Stimulated activated CD4-positive, alpha-beta T cell treated with anti-CD3 and anti-CD28 coated beads, Interleukin-4, amount 100 ng/mL, for 48 hours (primary cell): Measurements from ENCODE around the gene CHST14.

ENCODE experiments used
- DNase-seq, 2 donors: peaks; one replicate each; pipeline ENCODE4 v3.0.0-alpha.2; 2020; ENCODE audit warnings: low read depth in 2 of 2

Gene CHST14

DNA sequence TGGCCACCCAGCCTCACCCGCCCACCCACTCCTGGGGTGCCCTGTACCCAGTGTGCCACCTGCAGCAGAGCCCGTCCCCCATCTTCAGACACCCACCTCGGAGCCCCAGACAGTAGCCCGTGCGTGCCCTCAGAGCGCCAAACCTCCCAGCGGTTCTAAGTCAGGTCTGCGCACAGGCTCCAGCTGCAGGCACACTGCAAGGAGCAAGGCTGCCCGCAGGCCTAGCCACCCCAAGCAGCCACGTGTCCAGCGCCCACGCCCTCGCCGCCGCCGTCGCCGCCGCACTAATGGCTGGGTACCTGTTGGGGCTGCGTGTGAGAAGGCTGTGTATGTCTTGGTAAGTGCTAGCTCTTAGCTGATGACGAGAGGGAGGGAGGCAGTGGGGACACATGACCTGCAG, 8.8 kb upstream of the CHST14 start:
- no peak for DNase-seq

DNA sequence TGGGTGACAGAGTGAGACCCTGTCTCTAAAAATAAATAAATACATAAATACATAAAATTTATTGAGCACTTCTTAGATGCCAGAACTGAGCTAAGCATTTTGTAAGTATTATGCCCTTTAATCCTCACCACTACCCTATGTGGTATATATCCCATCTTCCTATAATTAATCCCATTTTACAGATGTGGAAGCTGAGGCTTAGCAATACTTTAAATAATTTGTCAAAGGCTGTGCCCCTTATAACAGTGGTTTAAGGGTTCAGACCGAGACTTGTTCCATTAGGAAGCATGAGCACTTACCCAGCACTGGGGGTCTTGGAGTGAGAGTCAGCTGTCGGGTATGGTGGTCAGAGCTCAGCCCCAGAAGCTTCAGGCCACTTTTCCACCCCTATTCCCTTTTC, 7.5 kb upstream of the CHST14 start:
- DNase-seq, result no peak

DNA sequence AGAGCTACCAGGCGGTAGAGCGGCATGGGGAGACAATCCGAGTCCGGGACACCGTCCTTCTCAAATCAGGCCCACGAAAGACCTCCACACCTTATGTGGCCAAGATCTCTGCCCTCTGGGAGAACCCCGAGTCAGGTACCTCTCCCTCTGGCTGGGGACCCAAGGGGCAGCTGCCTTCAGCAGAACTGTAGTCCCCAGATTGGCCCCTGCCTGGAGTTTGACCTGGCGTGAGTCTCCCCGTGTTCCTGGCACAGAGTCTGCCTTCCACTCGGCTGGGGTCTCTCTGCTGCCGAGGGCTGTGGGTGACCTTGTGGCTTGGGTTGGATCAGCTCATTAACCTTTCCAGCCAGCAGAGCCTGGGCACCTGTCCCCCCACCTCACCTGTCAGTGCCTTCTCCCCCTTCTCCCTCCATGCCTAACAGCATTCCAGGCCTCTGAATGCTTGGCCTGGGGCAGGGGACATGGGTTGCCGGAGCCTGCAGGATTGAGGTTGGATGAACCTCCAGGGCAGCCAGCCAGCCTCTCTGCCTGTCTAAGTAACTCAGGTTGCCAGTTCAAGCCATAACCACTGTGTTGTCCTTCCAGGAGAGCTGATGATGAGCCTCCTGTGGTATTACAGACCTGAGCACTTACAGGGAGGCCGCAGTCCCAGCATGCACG, 6.8 kb upstream of the CHST14 start:
- no peak for DNase-seq

DNA sequence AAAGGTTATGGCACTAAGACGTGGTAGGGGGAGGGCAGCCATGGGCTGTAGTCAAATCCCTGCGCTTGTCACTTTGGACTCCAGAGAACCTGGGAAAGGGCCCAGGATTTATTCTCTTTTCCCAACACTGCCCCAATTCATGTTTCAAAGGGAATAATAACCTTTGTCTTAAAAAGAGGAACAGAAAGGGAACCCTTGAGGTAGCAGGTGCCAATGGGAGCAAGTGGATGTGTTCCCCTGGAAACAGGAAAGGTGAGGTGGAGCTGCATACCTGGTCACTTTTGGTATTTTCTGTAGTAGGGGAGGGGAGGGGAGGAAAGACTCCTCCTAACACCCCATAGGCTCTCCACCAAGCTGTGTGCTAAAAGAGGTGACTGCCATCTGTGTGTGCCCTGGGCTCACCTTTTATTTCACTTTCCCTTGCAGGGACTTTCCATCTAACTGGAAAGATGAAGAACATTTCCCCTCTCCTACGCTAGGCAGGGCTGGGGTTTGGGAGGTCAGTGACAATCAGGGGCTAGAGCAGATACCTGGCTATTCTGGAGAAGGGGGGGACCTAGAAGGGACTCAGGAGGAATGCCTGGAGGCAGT, 6.1 kb upstream of the CHST14 start:
- DNase-seq, result no peak

- DNase-seq, result no peak
Measured at GRCh38 chr15:40465939-40466338, 4.8 kb upstream of the CHST14 start.

- DNase-seq, result no peak
Measured at GRCh38 chr15:40466426-40467260, 4.1 kb upstream of the CHST14 start.

GRCh38 chr15:40467261-40467615, 3.5 kb upstream of the CHST14 start:
- no peak for DNase-seq

DNA sequence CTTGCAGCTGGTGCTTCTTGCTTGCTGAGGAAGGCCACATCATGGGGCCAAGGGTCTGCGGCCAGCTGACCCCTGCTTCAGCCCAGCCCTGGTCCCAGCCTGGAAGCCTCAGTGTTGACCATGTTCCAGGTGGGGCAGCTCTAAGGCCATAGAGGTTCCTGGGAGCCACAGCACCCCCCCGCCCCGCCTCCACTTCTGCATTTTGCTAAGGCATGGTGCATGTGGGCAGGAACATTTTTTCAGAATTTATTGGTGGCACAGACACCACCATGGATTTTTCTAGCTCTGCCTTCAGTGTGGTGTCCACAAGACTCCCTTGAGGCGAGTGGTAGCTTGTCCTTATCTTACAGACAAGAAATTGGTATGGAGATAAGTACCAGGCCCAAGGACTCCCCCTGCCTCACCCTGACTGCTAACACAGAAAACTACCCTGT, 1.9 kb upstream of the CHST14 start:
- no peak for DNase-seq

GRCh38 chr15:40469776-40470390, 901 bp upstream of the CHST14 start:
- no peak for DNase-seq

- DNase-seq, result no peak
Measured at GRCh38 chr15:40471105-40471807, 472 bp downstream of the CHST14 start.

DNA sequence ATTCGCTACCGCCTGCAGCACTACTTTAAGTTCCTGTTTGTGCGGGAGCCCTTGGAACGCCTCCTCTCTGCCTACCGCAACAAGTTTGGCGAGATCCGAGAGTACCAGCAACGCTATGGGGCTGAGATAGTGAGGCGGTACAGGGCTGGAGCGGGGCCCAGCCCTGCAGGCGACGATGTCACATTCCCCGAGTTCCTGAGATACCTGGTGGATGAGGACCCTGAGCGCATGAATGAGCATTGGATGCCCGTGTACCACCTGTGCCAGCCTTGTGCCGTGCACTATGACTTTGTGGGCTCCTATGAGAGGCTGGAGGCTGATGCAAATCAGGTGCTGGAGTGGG, 995 bp downstream of the CHST14 start:
- no peak for DNase-seq

GRCh38 chr15:40472171-40472727, 1.5 kb downstream of the CHST14 start:
- DNase-seq, result no peak

GRCh38 chr15:40474581-40474980, 3.8 kb downstream of the CHST14 start:
- no peak for DNase-seq

DNA sequence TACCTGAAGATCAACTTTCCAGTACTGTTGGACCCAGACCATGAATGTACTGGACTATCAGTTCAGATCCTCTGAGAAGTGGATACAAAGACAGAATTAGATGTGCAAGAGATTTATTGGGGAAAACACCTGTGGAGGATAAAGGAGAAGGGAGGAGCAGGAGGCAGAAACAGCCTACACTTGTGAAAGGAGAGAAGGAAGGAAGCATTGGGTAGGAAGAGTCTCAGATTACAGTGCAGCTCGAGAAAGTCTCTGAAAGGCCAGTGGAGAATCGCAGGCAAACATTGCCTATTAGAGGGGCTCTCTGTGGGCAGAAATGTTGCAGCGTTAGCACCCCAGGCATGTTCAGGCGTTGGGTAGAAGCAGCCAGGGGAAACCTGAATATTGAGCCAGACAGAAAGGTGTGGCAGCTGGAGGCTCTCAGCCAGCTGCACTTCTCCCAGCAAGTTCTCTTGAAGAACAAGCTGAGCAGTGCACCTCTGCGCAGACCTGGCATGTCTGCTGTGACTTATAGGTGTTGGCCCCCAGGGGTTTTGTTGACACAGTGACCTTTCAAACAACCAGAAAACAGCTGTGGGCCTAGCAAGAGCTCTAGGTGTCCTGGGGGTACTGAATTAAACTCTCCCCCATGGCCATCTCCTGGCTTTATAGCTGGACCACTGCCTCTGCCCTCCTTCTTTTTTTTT, 7.0 kb downstream of the CHST14 start:
- DNase-seq, result no peak

- no peak for DNase-seq
Measured at GRCh38 chr15:40479024-40479423, 8.2 kb downstream of the CHST14 start.

DNA sequence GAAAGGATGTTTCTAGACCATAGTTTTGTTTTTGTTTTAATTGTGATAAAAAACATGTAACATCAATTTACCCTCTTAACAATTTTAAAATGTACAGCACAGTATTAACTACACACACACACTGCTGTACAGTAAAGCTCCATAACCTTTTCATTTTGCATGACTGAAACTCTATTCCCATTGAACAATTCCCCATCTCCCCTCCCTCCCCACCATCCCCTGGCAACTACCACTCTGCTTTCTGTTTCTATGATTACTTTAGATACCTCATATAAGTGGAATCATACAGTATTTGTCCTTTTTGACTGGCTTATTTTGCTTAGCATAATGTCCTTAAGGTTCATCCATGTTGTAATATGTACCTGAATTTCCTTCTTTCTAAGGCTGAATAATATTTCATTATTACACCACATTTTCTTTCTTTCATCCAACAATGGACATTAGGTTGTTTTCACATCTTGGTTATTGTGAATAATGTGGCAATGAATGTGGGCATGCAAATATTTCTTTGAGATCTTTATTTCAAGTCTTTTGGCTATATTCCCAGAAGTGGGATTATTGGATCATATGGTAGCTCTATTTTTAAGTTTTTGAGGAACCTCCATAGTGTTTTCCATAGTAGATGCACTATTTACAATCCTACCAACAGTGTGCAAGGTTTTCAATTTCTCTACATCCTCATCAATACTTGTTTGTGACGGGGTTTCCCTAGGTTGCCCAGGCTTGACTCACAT, 10.7 kb downstream of the CHST14 start:
- DNase-seq, result no peak

DNA sequence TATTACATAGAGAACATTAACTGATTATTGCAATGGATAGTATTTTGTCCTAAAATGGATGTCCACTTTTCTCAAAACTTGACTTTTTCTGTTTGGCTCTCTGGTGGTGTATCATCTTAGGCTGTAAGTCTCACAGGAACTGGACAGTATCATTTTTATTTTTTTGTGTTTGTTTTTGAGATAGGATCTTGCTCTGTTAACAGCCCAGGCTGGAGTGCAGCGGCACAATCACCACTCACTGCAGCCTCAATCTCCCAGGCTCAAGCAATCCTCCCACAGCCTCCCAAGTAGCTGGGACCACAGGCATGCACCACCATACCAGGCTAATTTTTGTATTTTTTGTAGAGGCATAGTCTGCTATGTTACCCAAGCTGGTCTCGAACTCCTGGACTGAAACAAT, 13.1 kb downstream of the CHST14 start:
- no peak for DNase-seq

DNA sequence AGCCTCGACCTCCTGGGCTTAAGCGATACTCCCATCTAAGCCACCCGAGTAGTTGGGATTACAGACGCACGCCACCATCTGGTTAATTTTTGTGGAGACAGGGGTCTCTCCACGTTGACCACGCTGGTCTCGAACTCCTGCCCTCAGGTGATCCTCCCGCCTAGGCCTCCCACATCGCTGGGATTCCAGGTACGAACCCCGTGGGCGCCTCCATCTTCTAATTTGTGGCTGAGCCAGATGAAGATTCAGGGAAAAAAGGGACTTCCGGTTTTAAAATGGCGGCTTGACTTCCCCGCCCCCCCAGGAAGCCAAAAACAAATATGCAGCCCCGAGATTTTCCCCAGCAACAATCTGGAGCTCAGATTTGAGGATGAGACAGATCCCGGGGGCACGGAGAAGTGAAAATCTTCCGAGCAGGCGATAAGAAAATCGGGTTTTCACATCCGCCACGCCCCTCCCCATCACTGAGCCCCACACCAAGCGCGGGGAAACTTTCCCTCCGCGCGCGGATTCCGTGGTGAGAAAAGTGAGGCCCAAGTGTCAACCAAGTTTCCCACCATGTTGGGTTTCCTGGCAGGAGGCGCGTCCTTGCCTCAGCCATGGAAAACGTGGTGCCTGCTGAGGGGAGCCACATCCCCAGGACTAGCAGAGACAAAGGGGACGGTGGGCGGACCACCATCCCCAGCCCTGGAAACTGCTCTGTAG, 15.4 kb downstream of the CHST14 start:
- no peak for DNase-seq

- DNase-seq, result no peak
Measured at GRCh38 chr15:40487816-40488682, 17.3 kb downstream of the CHST14 start.
